Measurements from ENCODE around the gene CFP.

CFP gene

GRCh38 chrX:47637546-47638195, 7.9 kb upstream of the CFP start:
- peak; percentile 28 for DNase-seq (ENCODE audit: low read depth)

- DNase-seq (ENCODE audit: low read depth), result no peak
Measured at GRCh38 chrX:47634871-47635575, 5.3 kb upstream of the CFP start.

- no peak for DNase-seq (ENCODE audit: low read depth)
Measured at GRCh38 chrX:47633689-47634590, 4.2 kb upstream of the CFP start.

GRCh38 chrX:47632666-47633065, 2.9 kb upstream of the CFP start:
- no peak for DNase-seq (ENCODE audit: low read depth)

- DNase-seq (ENCODE audit: low read depth), result no peak
Measured at GRCh38 chrX:47631676-47632075, 1.9 kb upstream of the CFP start.

GRCh38 chrX:47628982-47629381, 748 bp downstream of the CFP start:
- DNase-seq (ENCODE audit: low read depth), result no peak

GRCh38 chrX:47625365-47625764, 4.4 kb downstream of the CFP start:
- no peak for DNase-seq (ENCODE audit: low read depth)

GRCh38 chrX:47623540-47624027, 6.1 kb downstream of the CFP start:
- DNase-seq (ENCODE audit: low read depth), result peak; percentile 25

GRCh38 chrX:47621851-47622250, 7.9 kb downstream of the CFP start:
- DNase-seq (ENCODE audit: low read depth), result no peak

- DNase-seq (ENCODE audit: low read depth), result no peak
Measured at GRCh38 chrX:47620303-47620685, 9.4 kb downstream of the CFP start.

- peak; percentile 75 for DNase-seq (ENCODE audit: low read depth)
Measured at GRCh38 chrX:47619486-47620302, 10.0 kb downstream of the CFP start, which contains the start of gene SYN1. SYN1 (minus strand) TSS chrX:47619857; CDS start chrX:47619728, 129 bp downstream.

- no peak for DNase-seq (ENCODE audit: low read depth)
Measured at GRCh38 chrX:47618923-47619485, 10.7 kb downstream of the CFP start.

GRCh38 chrX:47614618-47615017, 15.1 kb downstream of the CFP start:
- no peak for DNase-seq (ENCODE audit: low read depth)

GRCh38 chrX:47613082-47613481, 16.6 kb downstream of the CFP start:
- DNase-seq (ENCODE audit: low read depth), result no peak

- no peak for DNase-seq (ENCODE audit: low read depth)
Measured at GRCh38 chrX:47612418-47612817, 17.3 kb downstream of the CFP start.

GRCh38 chrX:47611926-47612325, 17.8 kb downstream of the CFP start:
- DNase-seq (ENCODE audit: low read depth), result no peak

GRCh38 chrX:47611489-47611888, 18.2 kb downstream of the CFP start:
- DNase-seq (ENCODE audit: low read depth), result no peak

GRCh38 chrX:47610511-47610910, 19.2 kb downstream of the CFP start:
- no peak for DNase-seq (ENCODE audit: low read depth)

- DNase-seq (ENCODE audit: low read depth), result no peak
Measured at GRCh38 chrX:47608130-47608810, 21.5 kb downstream of the CFP start.

GRCh38 chrX:47607091-47607490, 22.6 kb downstream of the CFP start:
- DNase-seq (ENCODE audit: low read depth), result no peak

- no peak for DNase-seq (ENCODE audit: low read depth)
Measured at GRCh38 chrX:47605024-47605423, 24.7 kb downstream of the CFP start.
